CD4-positive, alpha-beta T cell (primary cell): Measurements from ENCODE around the gene EIF5A. TPM values are rescaled to one million over a fixed set of nuclear protein-coding genes. Genes with fewer than 3 reads are reported as not detected.

Source experiments
- ATAC-seq: fragments of 200-7000 bp; cut with Tn5 transposase; one replicate; pipeline ENCODE4 v1.10.0; 2022; ENCODE audit warnings: mild to moderate bottlenecking; ENCODE audit not compliant: poor library complexity
- CTCF ChIA-PET: fragments of 350-600 bp; sonication (Branson Sonifier 250); formaldehyde crosslinking; loops from one replicate; lab custom pipeline; 2021; ENCODE audit warnings: antibody characterized with exemption, inconsistent platforms; lab: Charles Lee
- POLR2A ChIA-PET: fragments of 350-600 bp; sonication (Branson Sonifier 250); formaldehyde crosslinking; loops from one replicate; lab custom pipeline; 2021; ENCODE audit warnings: antibody characterized with exemption, inconsistent platforms; lab: Charles Lee
- DNase-seq, 14 experiments: peaks; one replicate each; pipeline ENCODE4 v3.0.0-alpha.2; 2013 to 2020; ENCODE audit warnings: mixed read lengths in 2 of 14
- H3K27ac ChIP-seq, 2 donors: one replicate each; pipeline versions ENCODE4 v1.5.1 to v1.7.0; 2013; ENCODE audit warnings: low read length in 2 of 2, low read depth in 1 of 2, mild to moderate bottlenecking in 1 of 2
- H3K27me3 ChIP-seq, 2 experiments: 1 replicate in 1 of 2; 2 replicates in 1 of 2; pipeline versions ENCODE4 v1.6.1 to v1.7.0; 2013; ENCODE audit warnings: low read length in 2 of 2, control low read depth in 1 of 2, mild to moderate bottlenecking in 1 of 2, moderate library complexity in 1 of 2; ENCODE audit not compliant: insufficient read depth in 2 of 2, control insufficient read depth in 1 of 2
- H3K36me3 ChIP-seq: one replicate; pipeline ENCODE4 v1.6.1; 2013; ENCODE audit warnings: low read length, control low read depth; ENCODE audit not compliant: insufficient read depth
- H3K4me1 ChIP-seq: one replicate; pipeline ENCODE4 v1.6.1; 2013; ENCODE audit warnings: low read length, control low read depth; ENCODE audit not compliant: insufficient read depth
- H3K4me3 ChIP-seq: one replicate; pipeline ENCODE4 v1.5.1; 2013; ENCODE audit warnings: mild to moderate bottlenecking, low read length, moderate library complexity
- H3K9me3 ChIP-seq, 2 experiments: 1 replicate in 1 of 2; 2 replicates in 1 of 2; pipeline versions ENCODE4 v1.6.1 to v1.7.0; 2013; ENCODE audit warnings: low read length in 2 of 2, mild to moderate bottlenecking in 2 of 2, control low read depth in 1 of 2, moderate library complexity in 1 of 2; ENCODE audit not compliant: control insufficient read depth in 1 of 2, insufficient read depth in 1 of 2
- H3K27ac Mint-ChIP-seq: one replicate; pipeline ENCODE4 v1.8.0; 2020; ENCODE audit warnings: mixed read lengths
- H3K27me3 Mint-ChIP-seq: one replicate; pipeline ENCODE4 v1.8.0; 2021; ENCODE audit warnings: mixed read lengths
- H3K36me3 Mint-ChIP-seq: one replicate; pipeline ENCODE4 v1.8.0; 2021; ENCODE audit warnings: low read depth, mixed read lengths
- H3K4me1 Mint-ChIP-seq: one replicate; pipeline ENCODE4 v1.8.0; 2021; ENCODE audit warnings: low read depth, mixed read lengths
- H3K4me3 Mint-ChIP-seq: one replicate; pipeline ENCODE4 v1.8.0; 2020; ENCODE audit warnings: mild to moderate bottlenecking, mixed read lengths
- H3K9me3 Mint-ChIP-seq: one replicate; pipeline ENCODE4 v1.8.0; 2020; ENCODE audit warnings: mixed read lengths
- intact Hi-C, 2 experiments: fragments of 100-400 bp; cut with DNase I in 1 of 2; cut with micrococcal nuclease in 1 of 2; formaldehyde crosslinking; loops; one replicate each; pipeline versions ENCODE4 v1.15.1 to v1.9.0; 2023 to 2025; cut with DNase I, micrococcal nuclease
- total RNA-seq, 174 experiments: library from RNA in 2 of 174; stranded (reverse) in 2 of 174; gene quantifications; one replicate each; pipeline ENCODE4 v1.2.3 and lab custom pipeline; 2021 to 2026
- TF ChIP-seq, protein P1 (sequence below): fragments of 200-600 bp; IDR thresholded peaks from one replicate; pipeline ENCODE4 v1.8.0; 2022; ENCODE audit warnings: antibody characterized with exemption, mild to moderate bottlenecking

EIF5A gene
- total RNA-seq, 2 experiments from 2014 or later, result 471 to 480 TPM

DNA sequence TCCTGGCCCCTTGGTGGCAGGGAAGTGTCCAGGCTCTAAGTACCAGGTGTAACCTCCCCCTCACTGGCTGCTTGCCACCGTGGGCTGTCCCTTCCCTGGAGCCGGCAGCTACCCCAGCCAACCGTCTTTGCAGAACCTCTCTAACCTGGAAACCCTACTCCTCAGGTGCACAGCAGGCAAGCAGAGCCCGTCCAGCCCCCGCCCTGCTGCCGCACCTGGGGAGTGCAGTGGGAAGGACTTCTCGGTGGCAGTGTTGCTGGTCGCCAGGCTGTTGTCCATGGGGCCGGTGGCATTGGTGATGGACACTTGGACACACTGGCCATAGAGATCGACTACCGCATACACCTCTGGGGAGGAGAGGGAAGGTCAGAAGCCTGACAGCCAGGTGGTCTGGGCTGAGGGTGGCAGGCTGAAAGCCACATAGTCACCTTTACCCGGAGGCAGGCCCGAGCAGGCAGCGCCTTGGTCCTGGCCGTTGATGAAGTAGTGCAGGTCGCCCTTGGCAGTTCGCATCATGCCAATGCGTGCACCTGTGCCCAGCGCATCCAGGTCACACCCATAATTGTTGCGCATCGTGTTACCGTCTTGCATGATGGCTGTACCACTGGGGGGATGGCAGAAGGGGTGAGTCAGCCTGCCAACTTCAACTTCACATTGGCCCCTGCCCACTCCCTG is 15.2 kb downstream of the EIF5A start:
- H3K4me1 ChIP-seq, result peaks cover 18% of the 10 kb centered on the region
- H3K27me3 ChIP-seq, result no peaks in the 10 kb centered on the region
- H3K27ac ChIP-seq, result no peak overlapping the region
- ATAC-seq (no peak), DNase-seq (peak in 2 of 14 experiments; percentile 2 to 17)
- peaks cover 73% of the 10 kb centered on the region for H3K36me3 ChIP-seq
- no peak overlapping the region for H3K4me3 ChIP-seq
- POLR2A ChIA-PET, result no interaction called here
- H3K9me3 ChIP-seq, result no peaks in the 10 kb centered on the region
- H3K27ac Mint-ChIP-seq, result no peak overlapping the region
- H3K36me3 Mint-ChIP-seq, result peaks cover 71% of the 10 kb centered on the region
- TF ChIP-seq, protein P1, sequence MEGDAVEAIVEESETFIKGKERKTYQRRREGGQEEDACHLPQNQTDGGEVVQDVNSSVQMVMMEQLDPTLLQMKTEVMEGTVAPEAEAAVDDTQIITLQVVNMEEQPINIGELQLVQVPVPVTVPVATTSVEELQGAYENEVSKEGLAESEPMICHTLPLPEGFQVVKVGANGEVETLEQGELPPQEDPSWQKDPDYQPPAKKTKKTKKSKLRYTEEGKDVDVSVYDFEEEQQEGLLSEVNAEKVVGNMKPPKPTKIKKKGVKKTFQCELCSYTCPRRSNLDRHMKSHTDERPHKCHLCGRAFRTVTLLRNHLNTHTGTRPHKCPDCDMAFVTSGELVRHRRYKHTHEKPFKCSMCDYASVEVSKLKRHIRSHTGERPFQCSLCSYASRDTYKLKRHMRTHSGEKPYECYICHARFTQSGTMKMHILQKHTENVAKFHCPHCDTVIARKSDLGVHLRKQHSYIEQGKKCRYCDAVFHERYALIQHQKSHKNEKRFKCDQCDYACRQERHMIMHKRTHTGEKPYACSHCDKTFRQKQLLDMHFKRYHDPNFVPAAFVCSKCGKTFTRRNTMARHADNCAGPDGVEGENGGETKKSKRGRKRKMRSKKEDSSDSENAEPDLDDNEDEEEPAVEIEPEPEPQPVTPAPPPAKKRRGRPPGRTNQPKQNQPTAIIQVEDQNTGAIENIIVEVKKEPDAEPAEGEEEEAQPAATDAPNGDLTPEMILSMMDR, result no peak
- H3K4me1 Mint-ChIP-seq, result peaks cover 5% of the 10 kb centered on the region
- CTCF ChIA-PET, result interaction anchor here (3.2 kb wide), 1 partner anchor 14 kb away, joined by 12 read pairs; the partner anchor contains the start of gene ACAP1
- no peaks in the 10 kb centered on the region for H3K27me3 Mint-ChIP-seq
- H3K9me3 Mint-ChIP-seq, result no peaks in the 10 kb centered on the region
- H3K4me3 Mint-ChIP-seq, result no peak overlapping the region
- intact Hi-C loops, result loop anchor here in 1 of 2 experiments (10.0 kb wide), 1 partner anchor 532 kb away; the partner anchor contains the start of genes CYB5D1, NAA38 and TMEM88

DNA sequence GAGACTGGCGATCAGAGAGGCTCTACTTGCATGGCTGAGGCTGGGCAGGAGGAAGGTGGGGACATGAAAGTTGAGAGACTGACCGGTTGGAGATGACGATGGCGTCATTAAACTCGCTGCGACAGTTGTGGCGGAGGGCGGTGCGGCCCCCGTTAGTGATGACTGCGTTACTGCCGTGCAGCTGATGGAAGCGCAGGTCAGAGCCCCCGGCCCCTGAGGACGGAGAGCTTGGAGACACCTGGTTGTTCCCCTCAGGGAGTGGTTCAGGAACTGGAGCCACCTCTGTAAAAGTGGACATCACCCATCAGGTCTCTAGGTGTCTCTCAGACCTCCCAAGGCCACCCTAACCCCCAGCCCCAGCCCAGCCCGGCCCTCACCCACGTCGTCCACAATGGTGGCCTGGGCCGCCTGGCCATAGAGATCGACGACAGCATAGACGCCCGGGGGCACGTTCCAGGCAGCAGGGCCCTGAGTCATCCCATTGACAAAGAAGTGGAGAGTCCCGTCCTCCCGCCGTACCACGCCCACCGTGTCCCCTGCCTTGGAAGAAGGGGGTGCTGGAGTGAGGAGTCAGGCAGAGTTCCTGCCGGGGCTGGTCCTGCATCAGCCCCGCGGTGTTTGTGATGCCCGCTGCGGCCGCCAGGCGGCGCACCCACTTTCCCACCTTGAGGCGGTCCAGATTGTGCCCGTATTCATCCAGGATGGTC is 16.5 kb downstream of the EIF5A start:
- H3K27me3 Mint-ChIP-seq, result no peaks in the 10 kb centered on the region
- no peaks in the 10 kb centered on the region for H3K9me3 Mint-ChIP-seq
- H3K4me3 ChIP-seq, result no peak overlapping the region
- ChIA-PET POLR2A (interaction anchor here (0.9 to 1.2 kb wide), 2 partner anchors 10 to 12 kb away, joined by 3 to 4 read pairs; partner anchors contain the start of gene ACAP1), CTCF (interaction anchor here (1.1 to 3.2 kb wide), 4 partner anchors 13 to 237 kb away, joined by 3 to 12 read pairs (median 5); partner anchors contain the start of gene ACAP1)
- H3K27me3 ChIP-seq, result no peaks in the 10 kb centered on the region
- intact Hi-C loops, result loop anchor here (1.0 to 10.0 kb wide), 4 partner anchors 21 to 531 kb away; partner anchors contain the start of genes CYB5D1 (in 1 of the 2), NAA38 (in 1 of the 2) and TMEM88 (in 1 of the 2)
- H3K27ac ChIP-seq, result no peak overlapping the region
- peaks cover 27% of the 10 kb centered on the region for H3K4me1 ChIP-seq
- peak overlapping the region; percentile 42 for H3K4me3 Mint-ChIP-seq
- peaks cover 61% of the 10 kb centered on the region for H3K36me3 ChIP-seq
- TF ChIP-seq, protein P1, result peak; percentile 88
- ATAC-seq (peak; percentile 52), DNase-seq (peak; percentile 45 to 79 (median 64))
- H3K27ac Mint-ChIP-seq, result no peak overlapping the region
- H3K36me3 Mint-ChIP-seq, result peaks cover 59% of the 10 kb centered on the region
- H3K9me3 ChIP-seq, result no peaks in the 10 kb centered on the region
- H3K4me1 Mint-ChIP-seq, result peaks cover 16% of the 10 kb centered on the region

DNA sequence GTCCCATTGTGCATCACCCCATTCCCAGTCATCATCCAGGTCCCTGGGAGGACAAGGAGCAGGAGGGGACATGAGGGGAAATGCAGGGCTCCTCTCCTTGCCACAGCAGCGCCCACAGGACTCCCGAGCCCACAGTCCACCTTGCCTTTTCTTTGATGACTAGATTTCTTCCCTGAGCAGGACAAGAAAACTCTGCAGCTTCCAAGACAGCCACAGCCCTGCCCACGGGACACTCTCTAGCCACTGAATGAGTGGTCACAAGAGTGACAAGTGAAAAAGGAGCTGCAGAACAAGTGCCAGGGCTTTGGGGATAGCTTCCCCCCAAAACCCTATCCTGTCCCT is 17.0 kb downstream of the EIF5A start:
- ATAC-seq (no peak), DNase-seq (no peak)
- Mint-ChIP-seq H3K4me3 (peak overlapping the region; percentile 42), H3K36me3 (peaks cover 59% of the 10 kb centered on the region), H3K27ac (no peak overlapping the region), H3K9me3 (no peaks in the 10 kb centered on the region), H3K4me1 (peaks cover 18% of the 10 kb centered on the region), H3K27me3 (no peaks in the 10 kb centered on the region)
- Histone ChIP-seq H3K4me3 (no peak overlapping the region), H3K9me3 (no peaks in the 10 kb centered on the region), H3K4me1 (peaks cover 27% of the 10 kb centered on the region), H3K36me3 (peaks cover 58% of the 10 kb centered on the region), H3K27me3 (no peaks in the 10 kb centered on the region), H3K27ac (no peak overlapping the region)
- CTCF ChIA-PET, result interaction anchor here (0.8 to 3.2 kb wide), 4 partner anchors 12 to 27 kb away, joined by 3 to 12 read pairs (median 5); partner anchors contain the start of gene ACAP1
- POLR2A ChIA-PET, result interaction anchor here (0.9 to 1.2 kb wide), 3 partner anchors 9 to 21 kb away, joined by 3 to 4 read pairs (median 3); partner anchors contain the start of gene ACAP1
- intact Hi-C loops, result loop anchor here (1.0 to 10.0 kb wide), 4 partner anchors 21 to 530 kb away; partner anchors contain the start of genes CYB5D1 (in 1 of the 2), NAA38 (in 1 of the 2) and TMEM88 (in 1 of the 2)
- TF ChIP-seq, protein P1, result no peak
